Ovary (tissue), 3 donors: ENCODE results near the gene METTL22.

Source experiments
- CTCF ChIP-seq, 3 donors: fragments of 450-650 bp in 2 of 3; fragments of 200-600 bp in 1 of 3; IDR thresholded peaks; one replicate each; pipeline versions ENCODE4 v1.5.1 to v1.8.0; 2016 to 2022; ENCODE audit warnings: antibody characterized with exemption in 3 of 3, mild to moderate bottlenecking in 1 of 3
- EP300 ChIP-seq: sonication (generic); formaldehyde crosslinking; IDR thresholded peaks from one replicate; pipeline ENCODE4 v1.6.1; 2017; ENCODE audit warnings: antibody characterized with exemption
- POLR2A ChIP-seq: fragments of 450-650 bp; IDR thresholded peaks from one replicate; pipeline ENCODE4 v1.6.1; 2017; ENCODE audit warnings: antibody characterized with exemption, mild to moderate bottlenecking, moderate library complexity
- donor health status: DM: no; HTN: no; CAD: no.

- TF ChIP-seq CTCF (IDR thresholded peaks at IDR 0.05) (no peak), POLR2A (no peak), EP300 (no peak)
Observed at GRCh38 chr16:8596581-8596980, 24.9 kb upstream of the METTL22 start.
